ENCODE results near the gene RAPGEF5.

DNA sequence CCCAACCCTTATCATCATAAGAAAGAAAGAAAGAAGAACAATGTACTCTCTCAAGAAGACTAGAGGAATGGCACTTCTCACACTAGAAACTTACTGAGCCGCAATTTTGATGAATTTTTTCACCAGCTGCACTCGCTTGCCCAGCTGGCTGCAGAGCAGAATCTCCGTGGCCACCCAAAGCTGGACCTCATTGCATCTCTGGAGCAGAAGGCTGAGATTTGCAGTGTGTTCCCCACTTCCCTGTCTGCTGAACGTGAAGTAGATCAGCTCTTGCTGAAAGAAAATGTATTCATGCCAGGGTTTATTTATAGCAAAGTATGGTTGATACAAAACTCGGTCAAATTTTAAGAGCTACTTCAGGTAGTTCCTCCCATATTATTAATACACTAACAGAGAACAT lies 212.0 kb downstream of the RAPGEF5 start:
- TF ChIP-seq POLR2A (IDR thresholded peaks at IDR 0.05; ENCODE audit: low read length) (no peak), GATA1 (IDR thresholded peaks at IDR 0.05; ENCODE audit: low read depth, low read length) (no peak)

Measured in erythroblast (primary cell).